Measurements from ENCODE around the gene RPA4.

DNA sequence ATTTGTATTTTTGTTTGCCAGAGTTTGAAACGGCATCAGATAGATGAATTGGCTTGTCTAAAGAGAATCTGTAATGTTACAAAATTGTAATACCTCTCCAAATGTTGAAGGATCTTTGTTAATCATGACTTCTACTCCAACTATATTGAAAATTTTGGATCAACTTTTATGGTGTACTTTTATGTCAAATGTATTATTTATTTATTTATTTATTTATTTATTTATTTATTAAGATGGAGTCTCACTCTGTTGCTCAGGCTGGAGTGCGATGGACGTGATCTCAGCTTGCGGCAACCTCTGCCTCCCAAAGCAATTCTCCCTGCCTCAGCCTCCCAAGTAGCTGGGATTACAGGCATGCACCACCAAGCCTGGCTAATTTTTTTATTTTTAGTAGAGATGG lies 36.0 kb downstream of the RPA4 start:
- TF ChIP-seq CTCF (optimal IDR thresholded peaks at IDR 0.05 in 1 of 3, IDR thresholded peaks at IDR 0.05 in 1 of 3, conservative IDR thresholded peaks at IDR 0.05 in 1 of 3; ENCODE audit: extremely low read depth in 1 of 3, insufficient read depth in 2 of 3, low read length in 3 of 3) (no peak), EZH2 (IDR thresholded peaks at IDR 0.05; ENCODE audit: low read length) (no peak)

All from keratinocyte (primary cell).